ENCODE data around the gene CAMTA1. TPM values are rescaled to one million over a fixed set of nuclear protein-coding genes. Genes with fewer than 3 reads are reported as not detected.

The CAMTA1 gene
- total RNA-seq, 2 donors from 2014 or later: 55.3 to 69.5 TPM

DNA sequence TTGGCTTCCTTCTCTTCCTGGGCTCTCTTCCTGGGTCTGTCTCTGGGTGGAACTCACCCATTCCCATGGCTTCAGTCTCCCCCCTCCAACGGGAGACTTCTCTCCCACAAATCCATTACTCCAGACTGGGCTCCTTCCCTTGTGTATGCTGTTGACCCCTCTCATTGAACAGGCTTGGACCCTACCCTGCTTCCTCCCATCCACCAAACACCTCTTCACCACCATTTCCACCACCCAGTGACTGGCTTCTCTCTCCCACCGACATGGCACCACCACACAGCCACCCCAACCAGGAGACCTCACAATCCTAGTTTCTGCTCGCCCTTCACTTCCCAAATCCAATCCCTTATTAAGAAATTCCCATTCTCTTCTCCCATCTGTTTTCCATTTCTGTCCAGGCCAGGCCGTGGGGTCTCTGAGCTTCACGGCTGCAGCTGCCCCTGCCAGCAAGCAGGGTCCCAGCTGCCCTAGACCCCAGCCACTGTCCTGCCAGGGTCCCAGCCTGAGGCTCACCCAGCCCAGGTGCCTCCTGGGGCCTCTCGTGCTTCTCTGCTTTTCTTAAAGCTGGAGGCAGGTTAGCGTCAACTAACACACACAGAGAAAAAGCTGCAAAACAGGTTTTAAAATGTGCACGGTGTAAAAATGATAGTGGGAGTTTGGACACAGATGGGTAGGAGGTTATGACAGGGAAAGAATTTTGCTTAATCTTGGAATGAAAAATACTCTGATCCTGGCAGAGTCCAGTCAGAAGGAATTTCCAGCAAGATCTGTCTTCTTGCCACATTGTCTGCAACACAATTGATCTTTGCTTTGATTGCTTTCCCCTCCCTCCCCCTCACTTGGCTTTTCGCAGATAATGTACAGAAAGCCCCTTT lies 602.0 kb downstream of the CAMTA1 start:
- no peak for ATAC-seq
- no peaks in the 10 kb centered on the region for H3K4me1 Mint-ChIP-seq
- H3K36me3 Mint-ChIP-seq (ENCODE audit: low read depth): no peaks in the 10 kb centered on the region
- DNase-seq: no peak
- no peak overlapping the region for H3K4me3 Mint-ChIP-seq
- no peak overlapping the region for H3K27ac Mint-ChIP-seq
- H3K27me3 Mint-ChIP-seq: peaks cover 15% of the 10 kb centered on the region
- H3K9me3 ChIP-seq (ENCODE audit: control insufficient read depth, low read length, poor library complexity, severe bottlenecking): no peaks in the 10 kb centered on the region

DNA sequence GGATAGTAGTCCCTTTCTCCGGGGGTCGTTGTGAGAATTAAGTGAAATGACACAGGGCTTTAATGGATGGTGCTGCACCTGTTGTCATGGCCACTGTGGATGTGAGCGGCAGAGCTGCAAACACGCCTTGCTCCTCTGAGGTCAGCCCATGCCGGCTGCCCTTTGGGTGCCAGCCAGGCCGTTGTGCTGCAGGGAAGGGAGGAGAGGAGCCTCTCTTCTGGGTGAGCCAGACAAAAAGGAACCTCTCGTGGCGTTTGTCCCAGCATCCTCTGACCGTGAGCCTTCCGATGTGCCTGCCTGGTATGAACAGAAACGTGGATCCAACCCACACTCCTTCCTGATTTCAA lies 602.9 kb downstream of the CAMTA1 start:
- Mint-ChIP-seq H3K4me3 (no peak overlapping the region), H3K27ac (no peak overlapping the region), H3K4me1 (no peaks in the 10 kb centered on the region), H3K36me3 (ENCODE audit: low read depth) (no peaks in the 10 kb centered on the region), H3K27me3 (peaks cover 15% of the 10 kb centered on the region)
- ATAC-seq: no peak
- no peaks in the 10 kb centered on the region for H3K9me3 ChIP-seq (ENCODE audit: control insufficient read depth, low read length, poor library complexity, severe bottlenecking)
- DNase-seq: no peak

- ATAC-seq (no peak), DNase-seq (no peak)
- no peaks in the 10 kb centered on the region for H3K4me1 Mint-ChIP-seq
- no peaks in the 10 kb centered on the region for H3K9me3 ChIP-seq (ENCODE audit: control insufficient read depth, low read length, poor library complexity, severe bottlenecking)
- H3K36me3 Mint-ChIP-seq (ENCODE audit: low read depth): no peaks in the 10 kb centered on the region
- H3K27ac Mint-ChIP-seq: no peak overlapping the region
- peaks cover 15% of the 10 kb centered on the region for H3K27me3 Mint-ChIP-seq
- H3K4me3 Mint-ChIP-seq: no peak overlapping the region
Observed at GRCh38 chr1:7388488-7389185, 603.4 kb downstream of the CAMTA1 start.

DNA sequence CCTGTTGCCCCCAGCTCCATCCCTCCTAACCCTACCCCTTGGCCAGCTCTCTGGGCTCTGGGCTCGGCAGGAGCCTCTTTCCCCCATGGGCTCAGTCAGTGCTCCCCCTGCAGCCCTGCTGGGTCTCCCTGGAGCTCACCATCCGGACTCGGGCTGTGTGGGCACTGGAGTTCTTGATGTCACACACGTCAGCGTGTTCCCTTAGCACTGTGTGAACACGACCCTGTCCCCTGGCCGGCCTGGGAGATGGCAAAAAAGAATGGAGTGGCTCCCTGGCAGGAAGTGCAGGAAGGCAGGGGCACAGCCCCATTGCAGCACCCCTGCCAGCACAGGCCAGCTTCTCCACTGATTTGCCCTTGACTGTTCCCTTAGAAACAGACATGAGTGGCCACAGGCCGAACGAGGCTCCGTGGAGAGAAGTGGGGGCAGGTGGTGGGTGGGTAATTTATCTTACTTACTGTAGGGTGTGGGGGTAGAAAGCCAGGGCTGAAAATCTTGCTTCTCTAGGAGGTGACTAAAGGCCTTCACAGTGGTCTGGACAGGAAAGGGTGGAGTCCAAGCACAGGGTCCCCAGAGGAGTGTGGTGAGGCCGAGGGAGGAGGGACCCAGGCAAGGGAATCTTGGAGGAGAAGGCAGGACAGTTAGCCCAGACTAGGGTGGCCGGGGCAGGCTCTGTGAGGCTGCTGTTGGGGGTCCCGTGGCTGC lies 604.1 kb downstream of the CAMTA1 start:
- Mint-ChIP-seq H3K4me1 (no peaks in the 10 kb centered on the region), H3K4me3 (no peak overlapping the region), H3K36me3 (ENCODE audit: low read depth) (no peaks in the 10 kb centered on the region), H3K27ac (no peak overlapping the region), H3K27me3 (peaks cover 15% of the 10 kb centered on the region)
- DNase-seq: no peak
- ATAC-seq: no peak
- H3K9me3 ChIP-seq (ENCODE audit: control insufficient read depth, low read length, poor library complexity, severe bottlenecking): no peaks in the 10 kb centered on the region

DNA sequence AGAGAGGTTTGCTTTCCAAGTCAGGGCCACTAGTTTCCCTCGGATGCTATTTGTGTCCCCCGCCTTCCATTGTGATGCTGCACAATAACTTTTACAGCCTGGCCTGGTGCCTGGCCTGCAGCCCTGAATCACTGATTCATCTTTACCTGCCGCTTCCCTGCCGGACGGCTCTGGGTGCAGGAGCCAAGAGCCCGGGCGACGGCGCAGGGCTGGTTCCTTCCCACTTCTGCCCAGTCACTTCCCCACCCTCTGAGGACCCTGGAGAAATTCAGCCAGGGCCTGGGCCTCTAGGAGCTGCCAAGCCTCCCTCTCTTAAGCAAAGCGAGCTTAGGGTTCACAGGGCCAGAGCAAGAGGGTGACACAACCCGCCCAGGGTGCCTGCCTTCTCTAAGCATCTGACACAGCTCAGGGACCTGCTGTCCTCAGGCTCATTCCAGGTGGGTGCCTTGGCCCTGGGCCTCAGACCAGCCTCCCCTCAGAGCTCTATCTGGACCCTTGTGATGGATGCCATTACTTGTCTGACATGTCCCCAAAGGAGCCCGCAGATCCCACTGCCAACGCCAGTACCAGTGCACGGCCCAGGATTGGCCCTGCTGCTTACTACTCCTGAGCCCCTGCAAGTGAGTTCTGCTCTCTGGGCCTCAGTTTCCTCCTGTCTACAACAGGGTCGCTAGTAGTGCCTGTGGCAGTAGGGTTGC lies 604.8 kb downstream of the CAMTA1 start:
- H3K9me3 ChIP-seq (ENCODE audit: control insufficient read depth, low read length, poor library complexity, severe bottlenecking): no peaks in the 10 kb centered on the region
- Mint-ChIP-seq H3K27ac (no peak overlapping the region), H3K4me1 (no peaks in the 10 kb centered on the region), H3K27me3 (peaks cover 15% of the 10 kb centered on the region), H3K36me3 (ENCODE audit: low read depth) (no peaks in the 10 kb centered on the region), H3K4me3 (no peak overlapping the region)
- no peak for DNase-seq
- ATAC-seq: no peak

DNA sequence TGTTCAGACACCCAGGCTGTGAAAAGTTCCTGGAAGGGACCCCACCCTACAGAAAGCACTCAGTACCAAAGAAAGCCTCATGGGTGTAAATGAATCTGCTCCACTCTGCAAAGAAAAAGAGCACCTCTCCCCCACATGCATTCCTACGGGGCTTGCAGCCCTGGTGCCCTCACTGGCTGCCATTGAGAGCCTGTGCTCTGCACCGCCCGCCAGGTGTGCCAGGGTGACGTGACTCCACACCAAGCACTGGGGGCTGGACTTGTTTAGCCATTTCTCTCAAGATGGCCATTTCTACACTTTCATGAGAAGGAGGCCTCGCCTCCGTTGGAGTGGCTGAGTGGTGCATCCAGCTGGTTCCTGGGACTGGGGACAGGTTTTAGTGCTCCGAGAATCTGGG lies 605.3 kb downstream of the CAMTA1 start:
- Mint-ChIP-seq H3K4me3 (no peak overlapping the region), H3K36me3 (ENCODE audit: low read depth) (no peaks in the 10 kb centered on the region), H3K27me3 (peaks cover 15% of the 10 kb centered on the region), H3K4me1 (no peaks in the 10 kb centered on the region), H3K27ac (no peak overlapping the region)
- no peak for ATAC-seq
- no peak for DNase-seq
- H3K9me3 ChIP-seq (ENCODE audit: control insufficient read depth, low read length, poor library complexity, severe bottlenecking): no peaks in the 10 kb centered on the region

DNA sequence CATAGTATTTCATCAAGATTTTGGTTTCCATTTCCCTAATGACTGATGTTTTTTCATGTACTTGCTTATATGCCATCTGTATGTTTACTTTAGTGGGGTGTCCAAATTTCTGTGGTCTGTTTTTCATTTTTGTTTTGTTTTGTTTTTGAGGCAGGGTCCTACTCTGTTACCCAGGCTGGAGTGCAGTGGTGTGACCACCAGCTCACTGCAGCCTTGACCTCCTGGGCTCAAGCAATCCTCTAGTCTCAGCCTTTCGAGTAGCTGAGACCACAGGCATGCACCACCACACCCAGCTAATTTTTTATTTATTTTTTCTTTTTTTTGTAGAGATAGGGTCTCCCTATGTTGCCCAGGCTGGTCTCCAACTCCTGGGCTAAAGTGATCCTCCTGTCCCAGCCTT lies 607.9 kb downstream of the CAMTA1 start:
- Mint-ChIP-seq H3K4me3 (no peak overlapping the region), H3K27ac (no peak overlapping the region), H3K27me3 (peaks cover 4% of the 10 kb centered on the region), H3K36me3 (ENCODE audit: low read depth) (no peaks in the 10 kb centered on the region), H3K4me1 (no peaks in the 10 kb centered on the region)
- no peak for DNase-seq
- H3K9me3 ChIP-seq (ENCODE audit: control insufficient read depth, low read length, poor library complexity, severe bottlenecking): no peaks in the 10 kb centered on the region
- ATAC-seq: no peak

- Mint-ChIP-seq H3K36me3 (ENCODE audit: low read depth) (no peaks in the 10 kb centered on the region), H3K4me3 (no peak overlapping the region), H3K4me1 (no peaks in the 10 kb centered on the region), H3K27me3 (no peaks in the 10 kb centered on the region), H3K27ac (no peak overlapping the region)
- ATAC-seq (no peak), DNase-seq (no peak)
- peaks cover 10% of the 10 kb centered on the region for H3K9me3 ChIP-seq (ENCODE audit: control insufficient read depth, low read length, poor library complexity, severe bottlenecking)
Observed at GRCh38 chr1:7395251-7395650, 610.0 kb downstream of the CAMTA1 start.

GRCh38 chr1:7398982-7399381 lies 613.7 kb downstream of the CAMTA1 start:
- peaks cover 10% of the 10 kb centered on the region for H3K9me3 ChIP-seq (ENCODE audit: control insufficient read depth, low read length, poor library complexity, severe bottlenecking)
- ATAC-seq: no peak
- no peaks in the 10 kb centered on the region for H3K4me1 Mint-ChIP-seq
- no peak for DNase-seq
- peaks cover 9% of the 10 kb centered on the region for H3K27me3 Mint-ChIP-seq
- H3K27ac Mint-ChIP-seq: no peak overlapping the region
- no peaks in the 10 kb centered on the region for H3K36me3 Mint-ChIP-seq (ENCODE audit: low read depth)
- no peak overlapping the region for H3K4me3 Mint-ChIP-seq

- H3K36me3 Mint-ChIP-seq (ENCODE audit: low read depth): no peaks in the 10 kb centered on the region
- H3K27ac Mint-ChIP-seq: no peak overlapping the region
- H3K27me3 Mint-ChIP-seq: peaks cover 16% of the 10 kb centered on the region
- H3K4me1 Mint-ChIP-seq: no peaks in the 10 kb centered on the region
- no peak for ATAC-seq
- H3K9me3 ChIP-seq (ENCODE audit: control insufficient read depth, low read length, poor library complexity, severe bottlenecking): peaks cover 10% of the 10 kb centered on the region
- H3K4me3 Mint-ChIP-seq: no peak overlapping the region
- no peak for DNase-seq
Observed at GRCh38 chr1:7399514-7400125, 614.4 kb downstream of the CAMTA1 start.

DNA sequence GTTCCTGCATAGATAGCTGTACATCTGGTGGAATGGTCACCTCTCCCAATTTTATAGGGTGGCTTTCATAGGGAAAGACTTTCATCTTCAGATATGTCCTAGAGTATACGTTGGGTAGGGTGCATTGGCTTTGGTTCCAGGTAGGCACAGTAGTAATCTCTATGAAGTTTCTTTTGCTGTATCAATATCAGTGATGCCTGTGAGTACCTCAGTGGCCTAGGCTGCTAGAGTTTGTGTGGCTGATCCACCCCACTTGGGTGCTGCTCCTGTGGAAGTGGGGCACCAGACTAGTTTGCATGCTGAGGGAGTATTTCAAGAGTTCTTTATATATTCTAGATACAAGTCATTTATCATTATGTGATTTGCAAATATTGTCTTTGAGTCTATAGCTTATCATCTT lies 615.3 kb downstream of the CAMTA1 start:
- Mint-ChIP-seq H3K27me3 (peaks cover 23% of the 10 kb centered on the region), H3K4me1 (no peaks in the 10 kb centered on the region), H3K27ac (no peak overlapping the region), H3K4me3 (no peak overlapping the region), H3K36me3 (ENCODE audit: low read depth) (no peaks in the 10 kb centered on the region)
- ATAC-seq: no peak
- no peak for DNase-seq
- H3K9me3 ChIP-seq (ENCODE audit: control insufficient read depth, low read length, poor library complexity, severe bottlenecking): peaks cover 10% of the 10 kb centered on the region

DNA sequence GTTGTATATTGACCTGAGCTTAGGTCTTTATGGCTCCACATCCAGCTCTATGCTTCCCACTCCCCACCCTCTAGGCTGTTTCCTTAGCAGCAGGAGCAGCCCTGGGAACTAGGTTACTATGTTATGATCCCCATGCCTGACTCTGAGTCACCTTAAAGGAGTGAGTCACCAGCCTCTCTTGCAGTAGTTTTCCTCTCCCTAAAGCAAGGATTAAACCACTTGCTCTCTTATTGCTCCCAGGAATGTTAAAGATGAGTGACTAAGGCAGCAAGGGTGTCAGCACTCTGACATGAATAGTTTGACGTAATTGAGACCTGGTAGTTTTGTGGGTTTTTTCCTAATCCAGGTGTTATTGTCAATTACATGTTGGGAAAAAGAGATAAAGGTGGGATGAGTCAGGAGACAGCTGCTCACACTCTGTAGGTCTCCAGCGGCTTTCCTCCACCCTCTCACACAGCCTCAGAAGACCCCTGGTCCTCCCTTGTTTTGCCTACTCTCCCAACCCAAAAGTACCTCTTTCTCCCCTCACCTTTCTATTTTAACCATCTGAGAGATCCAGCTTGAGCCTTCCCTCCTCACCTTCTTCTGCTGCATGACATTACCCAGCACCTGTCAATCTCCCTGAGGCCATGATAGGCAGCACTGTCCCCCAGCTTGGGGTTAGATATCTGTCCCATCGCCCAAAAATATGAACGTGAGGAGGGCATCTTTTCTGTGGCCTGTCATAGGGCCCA lies 616.7 kb downstream of the CAMTA1 start:
- peaks cover 10% of the 10 kb centered on the region for H3K9me3 ChIP-seq (ENCODE audit: control insufficient read depth, low read length, poor library complexity, severe bottlenecking)
- DNase-seq (no peak), ATAC-seq (no peak)
- H3K4me3 Mint-ChIP-seq: no peak overlapping the region
- no peaks in the 10 kb centered on the region for H3K36me3 Mint-ChIP-seq (ENCODE audit: low read depth)
- H3K27me3 Mint-ChIP-seq: peaks cover 27% of the 10 kb centered on the region
- H3K27ac Mint-ChIP-seq: no peak overlapping the region
- no peaks in the 10 kb centered on the region for H3K4me1 Mint-ChIP-seq
